ENCODE data around the gene TCEANC2.
A peak's percentile ranks its signal among the peaks of the same experiment; 100 is the strongest.

Gene TCEANC2

GRCh38 chr1:54126271-54126815 lies 72.9 kb downstream of the TCEANC2 start:
- DNase-seq (ENCODE audit: low read depth in 1 of 2, low spot score in 1 of 2) = no peak
- no peak for TF ChIP-seq JUND (IDR thresholded peaks at IDR 0.05; ENCODE audit: low read depth)
- in situ Hi-C loops (cut with HindIII; ENCODE audit: low pct_unique_long_range_greater_than_20kb, low sequenced_read_pairs) = no loop called here

GRCh38 chr1:54127594-54128300 lies 74.3 kb downstream of the TCEANC2 start:
- TF ChIP-seq JUND (IDR thresholded peaks at IDR 0.05; ENCODE audit: low read depth) = no peak
- DNase-seq (ENCODE audit: low read depth in 1 of 2, low spot score in 1 of 2) = no peak
- in situ Hi-C loops (cut with HindIII; ENCODE audit: low pct_unique_long_range_greater_than_20kb, low sequenced_read_pairs) = no loop called here

GRCh38 chr1:54129858-54130257 lies 76.5 kb downstream of the TCEANC2 start:
- in situ Hi-C loops (cut with HindIII; ENCODE audit: low pct_unique_long_range_greater_than_20kb, low sequenced_read_pairs) = no loop called here
- no peak for DNase-seq (ENCODE audit: low read depth in 1 of 2, low spot score in 1 of 2)
- TF ChIP-seq JUND (IDR thresholded peaks at IDR 0.05; ENCODE audit: low read depth) = no peak

GRCh38 chr1:54131419-54131818 lies 78.0 kb downstream of the TCEANC2 start:
- no peak for TF ChIP-seq JUND (IDR thresholded peaks at IDR 0.05; ENCODE audit: low read depth)
- no peak for DNase-seq (ENCODE audit: low read depth in 1 of 2, low spot score in 1 of 2)
- in situ Hi-C loops (cut with HindIII; ENCODE audit: low pct_unique_long_range_greater_than_20kb, low sequenced_read_pairs) = no loop called here

GRCh38 chr1:54132495-54132894 lies 79.1 kb downstream of the TCEANC2 start:
- DNase-seq (ENCODE audit: low read depth in 1 of 2, low spot score in 1 of 2) = no peak
- in situ Hi-C loops (cut with HindIII; ENCODE audit: low pct_unique_long_range_greater_than_20kb, low sequenced_read_pairs) = no loop called here
- TF ChIP-seq JUND (IDR thresholded peaks at IDR 0.05; ENCODE audit: low read depth) = no peak

GRCh38 chr1:54134295-54134694 lies 80.9 kb downstream of the TCEANC2 start:
- TF ChIP-seq JUND (IDR thresholded peaks at IDR 0.05; ENCODE audit: low read depth) = no peak
- in situ Hi-C loops (cut with HindIII; ENCODE audit: low pct_unique_long_range_greater_than_20kb, low sequenced_read_pairs) = no loop called here

GRCh38 chr1:54135436-54136120 lies 82.2 kb downstream of the TCEANC2 start:
- in situ Hi-C loops (cut with HindIII; ENCODE audit: low pct_unique_long_range_greater_than_20kb, low sequenced_read_pairs) = no loop called here
- no peak for DNase-seq (ENCODE audit: low read depth in 1 of 2, low spot score in 1 of 2)
- no peak for TF ChIP-seq JUND (IDR thresholded peaks at IDR 0.05; ENCODE audit: low read depth)

More at GRCh38 chr1:54134295-54134694, 80.9 kb downstream of the TCEANC2 start:
- DNase-seq (ENCODE audit: low read depth in 1 of 2, low spot score in 1 of 2) = no peak

GRCh38 chr1:54136269-54136896 lies 83.0 kb downstream of the TCEANC2 start:
- in situ Hi-C loops (cut with HindIII; ENCODE audit: low pct_unique_long_range_greater_than_20kb, low sequenced_read_pairs) = no loop called here
- DNase-seq (ENCODE audit: low read depth in 1 of 2, low spot score in 1 of 2) = no peak
- no peak for TF ChIP-seq JUND (IDR thresholded peaks at IDR 0.05; ENCODE audit: low read depth)

GRCh38 chr1:54136963-54137533 lies 83.6 kb downstream of the TCEANC2 start:
- peak in 1 of 2 experiments; percentile 31 for DNase-seq (ENCODE audit: low read depth in 1 of 2, low spot score in 1 of 2)
- no peak for TF ChIP-seq JUND (IDR thresholded peaks at IDR 0.05; ENCODE audit: low read depth)
- in situ Hi-C loops (cut with HindIII; ENCODE audit: low pct_unique_long_range_greater_than_20kb, low sequenced_read_pairs) = no loop called here

- peak in 1 of 2 experiments; percentile 80 for DNase-seq (ENCODE audit: low read depth in 1 of 2, low spot score in 1 of 2)
- TF ChIP-seq JUND (IDR thresholded peaks at IDR 0.05; ENCODE audit: low read depth) = no peak
- in situ Hi-C loops (cut with HindIII; ENCODE audit: low pct_unique_long_range_greater_than_20kb, low sequenced_read_pairs) = no loop called here
These were observed 84.2 kb downstream of the TCEANC2 start for GRCh38 chr1:54137534-54138061.

- TF ChIP-seq JUND (IDR thresholded peaks at IDR 0.05; ENCODE audit: low read depth) = no peak
- in situ Hi-C loops (cut with HindIII; ENCODE audit: low pct_unique_long_range_greater_than_20kb, low sequenced_read_pairs) = no loop called here
- DNase-seq (ENCODE audit: low read depth in 1 of 2, low spot score in 1 of 2) = no peak
These were observed 85.6 kb downstream of the TCEANC2 start for GRCh38 chr1:54138994-54139393.

- DNase-seq (ENCODE audit: low read depth in 1 of 2, low spot score in 1 of 2) = no peak
- in situ Hi-C loops (cut with HindIII; ENCODE audit: low pct_unique_long_range_greater_than_20kb, low sequenced_read_pairs) = no loop called here
- no peak for TF ChIP-seq JUND (IDR thresholded peaks at IDR 0.05; ENCODE audit: low read depth)
These were observed 86.3 kb downstream of the TCEANC2 start for GRCh38 chr1:54139711-54140110.

All from T47D (cell line).